Kidney epithelial cell (primary cell): Measurements from ENCODE around the gene CMTR1. TPM values are rescaled to one million over a fixed set of nuclear protein-coding genes. Genes with fewer than 3 reads are reported as not detected.

Experiments
- DNase-seq: peaks from one replicate; pipeline ENCODE4 v3.0.0-alpha.2; 2010; ENCODE audit warnings: low read depth
- H3K27me3 ChIP-seq: 2 replicates; pipeline ENCODE4 v1.6.0; 2011; ENCODE audit warnings: low read length; ENCODE audit not compliant: control insufficient read depth, insufficient read depth
- H3K36me3 ChIP-seq: 2 replicates; pipeline ENCODE4 v1.5.1; 2011; ENCODE audit warnings: low read length; ENCODE audit not compliant: control insufficient read depth, insufficient read depth
- H3K4me3 ChIP-seq: 2 replicates; pipeline ENCODE4 v1.5.1; 2011; ENCODE audit warnings: low read depth, mild to moderate bottlenecking, control low read depth, low read length
- total RNA-seq: library from RNA; depleted of rRNA; stranded (reverse); fragments of >200 nt; gene quantifications from 2 replicates; pipeline ENCODE4 v1.2.3, GENCODE V29; 2015
- TF ChIP-seq, protein P1 (sequence below): IDR thresholded peaks from 2 replicates; pipeline ENCODE4 v1.5.1; 2011; ENCODE audit warnings: mild to moderate bottlenecking, moderate library complexity, low read length, control low read depth, inconsistent platforms; ENCODE audit not compliant: insufficient read depth, poor library complexity, severe bottlenecking

CMTR1 gene
- total RNA-seq, 1 donor from 2014 or later = 22.9 TPM

DNA sequence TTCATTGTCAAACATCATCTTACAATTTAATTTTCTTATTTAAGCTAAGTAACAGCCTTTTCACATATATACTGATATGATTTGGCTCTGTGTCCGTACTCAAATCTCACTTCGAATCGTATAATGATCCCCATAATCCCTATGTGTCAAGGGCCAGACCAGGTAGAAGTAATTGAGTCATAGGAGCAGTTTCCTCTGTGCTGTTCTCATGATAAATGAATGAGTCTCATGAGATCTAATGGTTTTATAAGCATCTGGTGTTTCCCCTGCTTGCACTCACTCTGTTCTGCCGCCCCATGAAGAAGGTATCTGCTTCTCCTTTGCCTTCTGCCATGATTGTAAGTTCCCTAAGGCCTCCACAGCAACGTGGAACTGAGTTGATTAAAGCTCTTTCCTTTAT, 25.1 kb upstream of the CMTR1 start:
- TF ChIP-seq, protein P1, sequence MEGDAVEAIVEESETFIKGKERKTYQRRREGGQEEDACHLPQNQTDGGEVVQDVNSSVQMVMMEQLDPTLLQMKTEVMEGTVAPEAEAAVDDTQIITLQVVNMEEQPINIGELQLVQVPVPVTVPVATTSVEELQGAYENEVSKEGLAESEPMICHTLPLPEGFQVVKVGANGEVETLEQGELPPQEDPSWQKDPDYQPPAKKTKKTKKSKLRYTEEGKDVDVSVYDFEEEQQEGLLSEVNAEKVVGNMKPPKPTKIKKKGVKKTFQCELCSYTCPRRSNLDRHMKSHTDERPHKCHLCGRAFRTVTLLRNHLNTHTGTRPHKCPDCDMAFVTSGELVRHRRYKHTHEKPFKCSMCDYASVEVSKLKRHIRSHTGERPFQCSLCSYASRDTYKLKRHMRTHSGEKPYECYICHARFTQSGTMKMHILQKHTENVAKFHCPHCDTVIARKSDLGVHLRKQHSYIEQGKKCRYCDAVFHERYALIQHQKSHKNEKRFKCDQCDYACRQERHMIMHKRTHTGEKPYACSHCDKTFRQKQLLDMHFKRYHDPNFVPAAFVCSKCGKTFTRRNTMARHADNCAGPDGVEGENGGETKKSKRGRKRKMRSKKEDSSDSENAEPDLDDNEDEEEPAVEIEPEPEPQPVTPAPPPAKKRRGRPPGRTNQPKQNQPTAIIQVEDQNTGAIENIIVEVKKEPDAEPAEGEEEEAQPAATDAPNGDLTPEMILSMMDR = no peak
- H3K36me3 ChIP-seq = no peaks in the 10 kb centered on the region
- DNase-seq = no peak
- no peaks in the 10 kb centered on the region for H3K27me3 ChIP-seq
- no peak overlapping the region for H3K4me3 ChIP-seq

- no peak for DNase-seq
- H3K27me3 ChIP-seq = no peaks in the 10 kb centered on the region
- TF ChIP-seq, protein P1 = no peak
- no peaks in the 10 kb centered on the region for H3K36me3 ChIP-seq
- no peak overlapping the region for H3K4me3 ChIP-seq
Observed at GRCh38 chr6:37409501-37409900, 23.5 kb upstream of the CMTR1 start.

GRCh38 chr6:37417393-37417792, 15.6 kb upstream of the CMTR1 start:
- no peaks in the 10 kb centered on the region for H3K27me3 ChIP-seq
- H3K4me3 ChIP-seq = no peak overlapping the region
- TF ChIP-seq, protein P1 = no peak
- H3K36me3 ChIP-seq = no peaks in the 10 kb centered on the region
- no peak for DNase-seq

DNA sequence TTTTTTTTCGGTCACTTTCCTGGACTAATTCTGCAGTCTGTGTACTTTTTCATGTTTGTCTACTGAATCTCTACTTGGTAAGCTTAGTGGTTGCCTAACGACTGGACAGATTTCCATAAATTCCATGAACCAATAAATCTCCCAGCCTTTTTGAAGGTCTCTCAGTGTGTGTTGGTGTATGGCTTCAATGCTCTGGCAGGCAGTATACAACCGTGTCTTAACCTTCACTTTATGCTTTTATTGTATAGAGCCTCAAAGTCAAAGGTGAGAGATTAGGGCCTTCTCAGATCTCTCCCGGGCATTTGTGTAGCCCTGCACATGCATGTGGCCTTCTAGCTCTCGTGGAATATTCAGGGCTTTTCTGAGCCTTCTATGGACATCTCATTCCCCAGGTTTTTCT, 14.3 kb upstream of the CMTR1 start:
- TF ChIP-seq, protein P1 = no peak
- Histone ChIP-seq H3K36me3 (no peaks in the 10 kb centered on the region), H3K27me3 (no peaks in the 10 kb centered on the region), H3K4me3 (no peak overlapping the region)
- no peak for DNase-seq

DNA sequence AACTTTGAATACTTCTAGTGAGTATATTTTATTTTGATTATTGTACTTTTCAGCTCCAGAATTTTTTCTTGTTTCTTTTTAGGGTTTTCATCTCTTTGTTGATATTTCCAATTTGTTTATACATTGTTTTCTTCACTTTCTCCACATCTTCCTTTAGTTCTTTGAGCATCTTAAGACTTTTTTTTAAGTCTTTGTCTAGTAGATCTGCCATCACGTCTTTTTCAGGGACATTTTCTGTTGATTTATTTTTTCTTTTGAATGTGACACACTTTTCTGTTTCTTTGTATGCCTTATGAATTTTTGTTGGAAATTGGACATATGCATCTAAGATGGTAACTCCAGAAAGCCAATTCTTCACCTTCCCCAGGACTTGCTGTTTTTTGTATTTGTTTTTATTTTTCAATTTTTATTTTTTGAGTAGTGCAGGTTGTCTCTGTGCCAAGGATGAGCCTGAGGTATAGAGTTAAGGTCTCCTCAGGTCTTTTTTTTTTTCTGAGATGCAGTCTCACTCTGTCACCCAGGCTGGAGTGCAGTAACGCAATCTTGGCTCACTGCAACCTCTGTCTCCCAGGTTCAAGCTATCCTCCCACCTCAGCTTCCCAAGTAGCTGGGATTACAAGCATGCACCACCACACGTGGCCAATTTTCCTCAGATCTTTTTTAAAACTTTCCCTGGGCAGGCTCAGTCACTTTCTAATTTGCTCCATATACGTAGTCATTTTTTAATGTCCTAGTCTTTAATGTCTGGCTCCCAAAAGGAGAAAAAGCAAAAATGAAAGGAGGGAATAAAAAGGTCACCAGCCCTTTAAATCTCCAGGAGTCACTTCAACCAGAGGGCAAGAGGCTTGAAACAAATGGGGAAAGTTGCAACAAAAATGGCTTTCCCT, 6.7 kb upstream of the CMTR1 start:
- no peak for DNase-seq
- no peak overlapping the region for H3K4me3 ChIP-seq
- H3K36me3 ChIP-seq = no peaks in the 10 kb centered on the region
- H3K27me3 ChIP-seq = no peaks in the 10 kb centered on the region
- TF ChIP-seq, protein P1 = no peak

GRCh38 chr6:37426945-37427510, 6.0 kb upstream of the CMTR1 start:
- Histone ChIP-seq H3K27me3 (no peaks in the 10 kb centered on the region), H3K36me3 (no peaks in the 10 kb centered on the region), H3K4me3 (no peak overlapping the region)
- no peak for DNase-seq
- TF ChIP-seq, protein P1 = no peak
